IPS-11a (cell line): ENCODE measurements around the gene CAPN8.
"Not testable (repeated sequence)": the region's sequence is repeated elsewhere in the genome, so short reads cannot be mapped to it uniquely, and the experiment has no call there.

Experiments used
- H3K4me3 ChIP-seq: one replicate; pipeline ENCODE4 v1.5.1; 2013; ENCODE audit warnings: low read depth, low read length, control low read depth

CAPN8 gene

DNA sequence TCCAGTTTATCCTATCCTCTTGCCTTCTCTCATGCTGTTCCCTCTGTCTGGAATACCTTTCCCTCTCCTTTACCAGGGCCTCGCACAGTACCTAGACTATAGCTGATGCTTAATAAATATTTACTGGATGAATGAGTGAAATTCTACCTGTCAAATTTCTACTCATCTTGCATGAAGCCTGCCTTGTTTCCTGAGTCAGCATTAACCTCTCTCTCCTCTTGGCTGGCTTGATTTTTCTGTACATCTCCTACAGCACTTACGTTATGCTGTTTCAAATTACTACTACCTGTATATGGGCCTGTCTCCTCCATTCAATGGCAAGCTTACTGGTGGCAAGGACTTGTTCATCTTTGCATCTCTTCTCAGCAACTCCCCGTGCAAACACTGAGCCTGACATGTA, 130.8 kb downstream of the CAPN8 start:
- H3K4me3 ChIP-seq = no peak overlapping the region

DNA sequence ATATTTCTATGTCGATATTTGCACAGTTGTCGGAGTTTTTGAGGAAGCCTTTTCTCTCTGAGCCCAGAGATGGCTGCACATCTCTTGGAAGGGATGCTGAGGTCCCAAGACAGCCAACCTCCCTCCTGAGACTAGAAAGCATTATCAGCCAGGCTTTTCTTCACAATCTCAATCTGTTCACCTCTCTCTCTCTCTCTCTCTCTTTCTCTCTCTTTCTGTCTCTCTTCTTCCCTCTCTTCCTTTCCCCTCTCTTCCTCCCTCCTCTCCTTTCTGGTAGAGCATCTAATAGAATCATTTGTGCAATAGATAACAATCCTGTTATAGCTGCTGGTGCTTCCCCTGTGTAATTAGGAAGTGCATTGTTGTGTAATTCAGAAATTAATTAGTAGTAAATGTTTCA, 131.8 kb downstream of the CAPN8 start:
- H3K4me3 ChIP-seq = no peak overlapping the region

DNA sequence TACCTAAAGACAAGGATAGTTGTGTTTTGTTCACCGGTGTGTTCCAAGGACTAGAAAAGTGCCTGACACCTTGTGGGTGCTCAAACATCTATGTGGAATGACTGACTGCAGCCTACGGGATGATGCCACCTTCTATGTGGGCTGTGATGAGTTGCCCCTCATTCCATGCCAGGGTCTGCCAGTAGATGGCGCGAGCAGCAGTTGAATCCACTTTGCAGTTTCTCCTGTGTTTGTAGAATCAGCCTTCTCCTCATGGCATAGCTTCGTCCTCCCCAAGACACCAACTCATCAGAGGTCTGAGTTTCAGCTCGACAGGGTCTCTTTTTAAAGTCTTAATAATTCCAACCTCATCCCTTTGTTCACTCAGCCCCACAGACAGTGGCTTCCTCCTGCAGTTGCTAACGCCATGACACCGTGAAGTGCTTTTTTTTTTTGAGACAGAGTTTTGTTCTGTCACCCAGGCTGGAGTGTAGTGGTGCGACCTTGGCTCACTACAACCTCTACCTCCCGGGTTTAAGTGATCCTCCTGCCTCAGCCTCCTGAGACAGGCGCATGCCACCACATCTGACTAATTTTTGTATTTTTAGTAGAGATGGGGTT, 133.7 kb downstream of the CAPN8 start:
- no peak overlapping the region for H3K4me3 ChIP-seq

DNA sequence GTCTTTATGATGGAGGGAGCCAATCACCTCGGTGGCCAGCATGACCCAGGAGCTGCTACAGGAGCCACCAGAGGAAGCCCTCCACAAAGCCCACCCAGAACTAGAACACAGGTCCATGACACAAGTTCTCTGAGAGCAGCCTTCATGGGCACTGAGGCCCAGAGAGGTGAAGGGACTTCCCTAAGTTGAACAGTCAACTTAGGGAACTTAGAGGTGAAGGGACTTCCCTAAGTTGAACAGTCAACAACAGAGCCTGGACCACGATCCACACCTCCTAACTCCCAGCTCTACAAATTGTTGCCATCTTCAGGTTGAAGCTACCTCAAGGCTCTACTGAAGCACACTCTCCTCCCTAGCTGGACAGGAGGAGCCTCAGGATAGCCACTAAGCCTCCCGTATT, 139.5 kb downstream of the CAPN8 start:
- no peak overlapping the region for H3K4me3 ChIP-seq

DNA sequence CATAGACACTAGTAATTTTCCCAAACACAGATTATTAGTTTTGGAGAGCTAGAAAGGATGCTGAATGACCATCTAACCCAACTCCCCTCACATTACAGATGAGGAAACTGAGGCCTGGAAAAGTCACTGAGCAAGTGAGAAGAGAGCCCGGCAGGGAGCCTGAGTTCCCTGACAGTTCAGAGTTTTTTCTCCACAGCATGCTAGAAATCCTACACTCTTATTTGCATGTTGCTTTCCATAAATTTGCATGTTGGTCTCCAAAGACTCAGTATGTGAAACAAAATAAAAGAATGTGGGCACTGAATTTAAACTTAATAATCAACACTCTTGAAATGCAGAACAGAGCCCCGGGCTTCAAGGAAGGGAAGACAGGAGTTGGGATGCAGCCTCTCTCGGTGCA, 140.0 kb downstream of the CAPN8 start:
- no peak overlapping the region for H3K4me3 ChIP-seq

DNA sequence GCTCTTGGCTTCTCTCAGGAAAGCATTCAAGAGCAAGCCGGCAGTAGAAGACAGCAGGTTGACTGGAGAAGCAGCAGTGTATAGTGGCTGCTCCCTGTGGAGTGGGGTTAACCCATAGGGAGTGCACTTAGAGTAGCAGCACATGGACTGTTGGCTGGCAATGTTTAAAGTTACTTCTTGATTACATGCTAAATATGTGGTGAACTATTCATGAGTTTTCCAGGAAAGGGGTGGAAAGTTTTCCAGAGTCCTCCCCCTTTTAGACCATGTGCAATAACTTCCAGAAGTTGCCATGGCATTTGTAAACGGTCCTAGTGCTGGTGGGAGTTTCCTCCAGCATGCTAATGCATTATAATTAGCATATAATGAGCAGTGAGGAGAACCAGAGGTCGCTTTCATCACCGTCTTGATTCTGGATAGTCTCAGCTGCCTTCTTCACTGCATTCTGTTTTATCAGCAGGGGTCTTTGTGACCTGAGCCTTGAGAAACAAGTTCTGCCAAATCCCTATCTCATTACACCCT, 140.5 kb downstream of the CAPN8 start:
- H3K4me3 ChIP-seq = no peak overlapping the region

DNA sequence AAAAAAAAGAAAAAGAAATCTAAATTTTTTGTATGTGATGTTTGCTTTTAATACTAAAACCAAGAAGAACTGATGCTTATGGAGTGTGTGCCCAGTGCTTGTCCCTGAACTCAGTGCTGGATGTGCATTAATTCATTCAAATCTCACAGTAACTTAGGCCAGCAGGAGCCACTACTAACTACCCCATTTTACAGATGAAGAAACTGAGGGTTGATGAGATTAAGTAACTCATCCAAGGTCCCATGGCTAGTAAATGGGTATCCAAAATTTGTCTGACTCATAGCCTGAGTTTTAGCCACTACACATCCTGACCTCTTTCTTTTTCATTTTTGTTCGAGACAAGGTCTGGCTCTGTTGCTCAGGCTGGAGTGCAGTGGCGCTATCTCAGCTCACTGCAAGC, 144.4 kb downstream of the CAPN8 start:
- no peak overlapping the region for H3K4me3 ChIP-seq

DNA sequence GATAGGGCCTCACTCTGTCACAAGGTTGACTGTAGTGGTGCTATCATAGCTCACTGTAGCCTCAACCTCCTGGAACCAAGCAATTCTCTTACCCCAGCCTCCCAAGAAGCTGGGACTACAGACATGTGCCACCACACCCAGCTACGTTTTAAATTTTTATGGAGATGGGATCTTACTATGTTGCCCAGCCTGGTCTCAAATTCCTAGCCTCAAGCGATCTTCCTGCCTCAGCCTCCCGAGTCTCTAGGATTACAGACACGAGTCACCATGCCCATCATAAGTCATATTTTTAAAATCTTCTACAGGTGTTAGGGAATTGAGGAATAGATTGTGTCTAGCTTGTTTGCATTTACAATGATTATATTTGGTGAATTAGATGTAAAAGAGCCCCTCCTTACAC, 145.3 kb downstream of the CAPN8 start:
- H3K4me3 ChIP-seq = no peak overlapping the region

DNA sequence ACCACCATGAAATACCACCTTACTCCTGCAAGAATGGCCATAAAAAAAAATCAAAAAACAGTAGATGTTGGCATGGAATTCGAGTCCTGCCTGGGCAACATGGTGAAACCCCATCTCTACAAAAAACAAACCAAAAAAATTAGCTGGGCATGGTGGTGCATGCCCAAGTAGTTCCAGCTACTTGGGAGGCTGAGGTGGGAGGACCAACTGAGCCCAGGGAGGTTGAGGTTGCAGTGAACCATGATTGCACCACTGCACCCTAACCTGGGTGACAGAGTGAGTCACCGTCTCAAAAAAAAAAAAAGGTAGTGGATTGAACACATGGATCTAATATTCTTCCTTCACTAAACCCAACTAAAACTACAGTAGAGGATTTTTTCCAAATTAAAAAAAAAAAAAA, 146.4 kb downstream of the CAPN8 start:
- H3K4me3 ChIP-seq = no peak overlapping the region

DNA sequence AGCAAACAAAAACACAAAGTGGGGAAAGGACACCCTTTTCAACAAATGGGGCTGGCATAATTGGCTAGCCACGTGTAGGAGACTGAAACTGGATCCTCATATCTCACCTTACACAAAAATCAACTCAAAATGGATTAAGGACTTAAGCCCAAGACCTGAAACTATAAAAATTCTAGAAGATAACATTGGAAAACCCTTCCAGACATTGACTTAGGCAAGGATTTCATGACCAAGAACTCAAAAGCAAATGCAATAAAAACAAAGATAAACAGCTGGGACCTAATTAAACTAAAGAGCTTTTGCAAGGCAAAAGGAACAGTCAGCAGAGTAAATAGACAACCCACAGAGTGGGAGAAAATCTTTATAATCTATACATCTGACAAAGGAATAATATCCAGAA, 146.9 kb downstream of the CAPN8 start:
- not testable (repeated sequence) for H3K4me3 ChIP-seq

DNA sequence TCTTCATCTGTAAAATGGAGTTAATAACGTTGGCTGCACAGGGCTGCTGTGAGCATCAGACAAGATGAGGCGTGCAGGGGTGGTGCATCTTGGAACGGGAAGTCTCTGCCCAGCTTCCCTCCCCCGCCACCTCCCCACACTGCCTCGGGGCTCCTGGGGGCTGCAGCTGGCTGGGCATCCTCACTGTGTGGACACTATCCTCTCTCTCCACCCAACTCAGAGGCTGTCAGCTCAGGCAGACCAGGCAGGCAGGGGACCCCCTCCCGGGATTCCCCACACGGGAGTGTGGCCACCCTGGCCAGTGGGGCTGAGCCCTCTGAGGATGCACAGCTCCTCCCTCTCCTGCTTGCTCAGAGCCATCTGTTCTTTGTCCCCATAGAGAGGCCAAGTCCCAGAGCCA, 149.6 kb downstream of the CAPN8 start:
- H3K4me3 ChIP-seq = no peak overlapping the region

DNA sequence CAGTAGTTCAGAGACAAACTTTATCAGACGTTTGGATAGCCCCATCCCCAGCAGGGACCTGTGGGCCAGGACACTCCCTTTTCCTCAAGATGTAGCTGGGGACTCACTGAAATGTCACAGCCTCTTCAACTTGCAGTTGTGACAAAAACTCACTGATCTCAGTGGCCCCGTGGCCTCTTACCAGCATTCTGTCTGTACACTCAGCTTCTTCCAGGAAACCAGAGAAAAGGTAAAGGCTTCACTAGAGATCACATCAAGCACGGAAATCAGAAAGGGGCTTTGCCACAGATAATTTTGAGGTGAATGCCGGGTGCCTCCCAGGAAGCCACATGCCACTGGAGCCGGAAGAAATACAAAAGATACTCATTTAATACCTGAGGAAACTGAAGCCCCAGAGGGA, 150.1 kb downstream of the CAPN8 start:
- no peak overlapping the region for H3K4me3 ChIP-seq

DNA sequence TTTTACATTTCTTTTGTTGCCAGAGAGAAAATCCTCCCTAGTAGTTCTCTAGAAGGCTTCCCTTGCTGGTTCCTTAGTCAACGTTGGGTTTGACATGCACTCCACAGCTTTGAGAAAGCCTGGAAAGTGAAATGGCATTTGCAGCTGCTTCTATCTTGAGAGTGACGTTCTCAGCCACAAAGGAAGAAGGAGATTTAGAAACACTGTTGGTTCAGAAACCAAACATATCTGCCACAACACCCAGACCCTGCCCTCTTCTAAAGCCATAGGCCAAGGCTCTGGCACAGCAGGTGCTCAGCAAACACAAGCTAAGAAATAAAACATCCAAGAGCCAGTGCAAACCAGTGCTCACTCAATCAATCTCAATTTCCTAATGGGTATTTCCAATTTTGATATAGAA, 150.9 kb downstream of the CAPN8 start:
- no peak overlapping the region for H3K4me3 ChIP-seq

DNA sequence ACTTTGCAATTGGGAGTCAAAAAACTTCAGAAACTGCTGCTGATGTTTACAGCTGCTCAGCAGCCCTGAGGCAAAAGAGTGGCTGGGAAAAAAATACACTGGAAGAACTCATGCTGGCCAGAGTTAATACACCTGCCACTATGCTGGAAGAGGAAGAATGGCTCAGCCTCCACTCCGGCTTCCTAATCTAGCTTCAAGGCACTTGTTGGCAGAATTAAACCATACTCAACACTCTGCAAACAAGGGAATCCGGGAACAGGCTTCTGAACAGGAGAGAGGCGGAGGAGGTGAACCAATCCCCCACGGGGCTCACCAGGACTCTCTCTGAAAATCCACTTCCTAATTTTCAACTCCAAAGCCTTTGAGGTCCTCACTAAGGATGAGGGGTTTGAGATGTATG, 152.2 kb downstream of the CAPN8 start:
- H3K4me3 ChIP-seq = no peak overlapping the region

DNA sequence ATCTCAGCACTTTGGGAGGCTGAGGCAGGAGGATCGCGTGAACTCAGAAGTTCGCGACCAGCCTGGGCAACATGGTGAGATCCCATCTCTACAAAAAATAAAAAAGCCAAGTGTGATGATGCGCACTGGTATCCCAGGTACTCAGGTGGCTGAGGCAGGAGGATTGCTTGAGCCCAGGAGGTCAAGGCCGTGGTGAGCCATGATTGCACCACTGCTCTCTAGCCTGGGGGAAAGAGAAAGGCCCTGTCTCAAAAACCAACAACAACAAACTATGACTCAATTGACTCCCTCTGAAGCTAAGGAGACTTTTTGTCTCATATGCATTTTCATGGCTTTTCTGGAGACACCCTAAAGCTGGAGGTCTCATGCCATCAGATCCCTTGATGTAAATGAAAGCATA, 153.4 kb downstream of the CAPN8 start:
- H3K4me3 ChIP-seq = no peak overlapping the region

DNA sequence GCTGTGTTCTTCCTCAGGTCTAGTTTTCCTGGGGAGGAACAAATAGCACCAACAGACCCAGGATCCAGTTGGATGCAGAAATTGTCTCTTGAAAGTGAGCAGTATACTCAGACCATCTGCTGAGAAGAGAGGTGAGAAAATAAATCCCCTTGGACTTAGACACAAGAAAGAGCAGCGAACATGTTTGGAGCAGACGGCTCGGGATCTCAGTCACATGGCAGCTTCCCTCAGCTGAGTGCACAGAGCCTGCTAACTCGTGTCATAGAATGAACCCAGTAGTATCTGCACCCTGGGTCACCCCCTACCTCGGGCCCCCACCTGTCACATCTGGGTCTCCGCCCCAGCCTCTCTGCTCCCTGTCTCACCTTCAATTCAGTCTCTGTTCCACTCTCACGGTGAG, 156.7 kb downstream of the CAPN8 start:
- H3K4me3 ChIP-seq = no peak overlapping the region

DNA sequence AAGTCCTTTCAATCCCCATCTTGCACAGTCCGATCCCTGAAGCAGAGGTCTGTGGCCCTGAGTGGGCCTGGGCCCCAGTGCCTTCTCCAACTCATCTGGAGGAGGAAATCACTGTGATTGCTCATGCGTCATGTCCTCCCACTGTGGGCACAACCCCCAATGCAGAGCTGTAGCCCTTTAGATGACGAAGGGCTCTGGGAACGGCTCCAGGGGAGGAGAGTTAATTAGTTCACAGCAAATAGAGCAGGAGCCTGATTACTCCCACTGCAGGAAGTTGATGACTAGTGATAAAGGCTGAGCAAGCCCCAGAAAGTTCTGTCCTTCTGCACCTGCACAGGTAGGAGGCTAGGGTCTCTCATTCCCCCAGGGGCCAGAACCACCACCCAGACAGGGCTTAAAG, 160.8 kb downstream of the CAPN8 start:
- no peak overlapping the region for H3K4me3 ChIP-seq

DNA sequence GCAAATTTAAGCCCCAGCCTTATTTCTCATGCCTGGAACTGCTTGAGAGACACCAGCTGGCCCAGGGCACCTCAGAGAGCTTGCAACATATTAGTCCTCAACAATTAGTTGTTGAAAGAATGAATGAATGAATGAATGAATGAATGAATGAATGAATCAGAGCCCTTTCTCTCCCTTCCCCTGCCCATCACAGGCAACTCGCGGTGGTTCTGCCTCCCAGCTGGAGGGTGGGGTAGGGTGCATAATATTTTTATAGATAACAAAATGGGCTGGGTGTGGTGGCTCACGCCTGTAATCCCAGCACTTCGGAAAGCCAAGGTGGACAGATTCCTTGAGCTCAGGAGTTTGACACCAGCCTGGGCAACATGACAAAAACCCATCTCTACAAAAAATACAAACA, 162.2 kb downstream of the CAPN8 start:
- H3K4me3 ChIP-seq = no peak overlapping the region

DNA sequence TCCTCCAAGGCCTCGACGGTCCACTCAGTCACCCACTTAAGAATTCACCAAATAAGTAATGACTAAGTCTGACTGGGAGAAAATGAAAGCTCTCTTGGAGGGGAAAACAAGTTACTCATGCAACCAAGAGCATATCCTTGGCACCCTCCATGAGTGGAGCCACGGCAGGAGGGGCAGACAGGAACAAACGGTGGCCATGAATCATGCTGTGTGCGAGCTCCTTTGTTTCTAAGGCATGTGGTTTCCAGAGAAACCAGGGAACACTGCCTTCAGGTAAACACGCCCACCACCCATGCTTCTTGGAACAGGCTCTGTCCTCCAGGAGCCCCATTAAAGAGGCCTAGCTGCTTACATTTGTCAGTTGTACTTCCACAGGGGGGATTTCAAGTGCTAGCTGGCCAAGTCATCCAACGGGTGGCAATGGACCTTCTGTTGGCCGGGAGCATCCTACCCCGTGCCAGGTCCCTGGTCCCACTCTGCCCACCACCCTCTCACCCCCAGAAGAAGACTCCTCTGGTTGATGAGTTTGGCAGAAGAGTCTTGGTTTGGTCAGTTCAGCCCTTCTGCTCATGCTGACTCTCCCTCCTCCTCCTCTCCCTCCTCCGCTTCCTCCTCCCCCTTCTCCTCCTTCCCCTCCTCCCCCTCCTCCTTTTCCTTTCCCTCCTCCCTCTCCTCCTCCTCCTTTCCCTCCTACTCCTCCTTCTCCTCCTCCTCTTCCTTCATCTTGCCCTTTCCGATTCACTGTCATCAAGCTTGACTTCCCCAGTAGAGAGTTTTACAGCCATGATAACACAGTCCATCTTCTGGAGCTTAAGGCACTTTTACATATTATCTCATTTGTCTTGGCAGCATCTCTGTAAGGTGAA, 164.7 kb downstream of the CAPN8 start:
- H3K4me3 ChIP-seq = no peak overlapping the region

DNA sequence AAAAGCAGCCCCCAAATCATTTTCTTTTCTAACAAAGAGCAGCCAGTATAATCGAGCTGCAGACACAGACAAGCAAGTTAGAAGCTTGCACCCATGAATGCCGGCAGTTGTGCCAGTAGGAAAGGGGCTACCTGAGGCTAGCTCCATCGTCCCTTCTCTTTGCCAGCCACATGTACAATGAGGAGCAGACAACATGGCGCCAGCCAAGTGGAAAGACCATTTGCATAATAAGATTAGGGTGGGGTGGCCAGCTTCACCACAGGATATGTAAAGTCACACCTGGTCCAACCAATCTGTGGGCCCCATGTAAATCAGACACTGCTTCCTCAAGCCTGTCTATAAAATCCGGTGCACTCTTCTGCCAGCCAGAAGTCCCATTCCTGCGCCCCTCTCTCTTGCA, 168.6 kb downstream of the CAPN8 start:
- H3K4me3 ChIP-seq = no peak overlapping the region

DNA sequence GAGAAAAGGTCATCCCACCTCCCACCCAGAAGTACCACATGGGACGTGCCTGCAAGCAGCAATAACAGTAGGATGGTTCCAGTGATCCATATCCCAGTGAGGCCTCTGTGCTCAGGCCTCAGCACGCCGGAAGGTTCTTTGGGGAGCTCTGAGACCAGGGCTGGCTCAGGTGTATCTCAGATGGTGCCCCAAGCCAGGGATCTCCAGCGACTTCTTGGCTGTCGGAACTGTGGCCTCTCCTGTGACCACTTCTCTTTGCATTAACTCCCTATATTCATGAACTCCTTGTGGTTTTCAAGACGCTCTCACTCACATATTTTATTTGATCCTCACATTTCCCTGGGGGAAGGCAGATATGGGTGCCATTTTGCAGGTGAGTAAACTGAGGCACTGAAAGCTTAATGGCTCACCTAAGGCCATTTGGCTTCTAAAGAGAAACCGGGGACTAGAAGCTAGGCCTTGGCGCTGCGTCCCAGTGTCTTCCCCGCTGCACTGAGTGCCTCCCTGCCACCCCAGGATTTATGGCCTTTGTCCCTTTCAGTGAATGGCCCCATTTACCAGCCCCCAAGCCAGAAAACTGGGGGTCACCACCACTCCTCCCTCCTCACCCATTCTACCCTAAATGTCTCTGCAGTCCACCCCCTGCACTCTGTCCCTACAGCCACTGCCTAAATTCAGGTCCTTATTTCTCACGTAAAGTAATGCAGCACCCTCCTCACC, 170.4 kb downstream of the CAPN8 start:
- H3K4me3 ChIP-seq = no peak overlapping the region

DNA sequence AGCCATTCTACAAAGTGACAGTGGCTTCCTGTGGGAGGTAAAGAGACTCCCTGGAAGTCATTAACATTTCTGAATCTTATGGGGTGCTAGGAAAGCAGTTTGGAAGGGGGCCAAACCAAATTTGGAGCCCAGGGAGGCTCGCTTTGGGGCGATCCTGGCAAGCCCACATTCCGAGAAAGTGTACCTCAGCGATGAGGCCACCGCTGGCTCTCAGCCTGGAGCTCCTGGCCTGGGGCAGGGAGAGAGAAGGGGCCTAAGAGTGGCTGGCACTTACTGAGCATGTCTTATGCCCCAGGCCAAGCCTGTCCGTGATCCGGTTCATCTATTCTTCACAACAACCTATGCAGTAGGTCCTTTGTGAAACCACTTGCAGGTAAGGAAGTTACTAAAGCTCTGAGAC, 173.5 kb downstream of the CAPN8 start:
- H3K4me3 ChIP-seq = no peak overlapping the region
